Measurements from ENCODE around the gene ABLIM1. TPM values are rescaled to one million over a fixed set of nuclear protein-coding genes. Genes with fewer than 3 reads are reported as not detected.

Gene ABLIM1
- total RNA-seq, 1 donor from 2014 or later: 37.9 TPM

GRCh38 chr10:114604357-114605130 lies 53.5 kb downstream of the ABLIM1 start:
- Mint-ChIP-seq H3K4me1 (ENCODE audit: low read depth) (peaks cover 42% of the 10 kb centered on the region), H3K27ac (no peak overlapping the region), H3K36me3 (ENCODE audit: low read depth) (peaks cover 9% of the 10 kb centered on the region), H3K4me3 (ENCODE audit: low read depth) (no peak overlapping the region), H3K9me3 (no peaks in the 10 kb centered on the region), H3K27me3 (ENCODE audit: low read depth) (no peaks in the 10 kb centered on the region)
- intact Hi-C loops (cut with micrococcal nuclease): loop anchor here (1.0 kb wide), 1 partner anchor 11 kb away; no protein-coding TSS in a partner anchor
- DNase-seq (ENCODE audit: low spot score): no peak

- Mint-ChIP-seq H3K27ac (no peak overlapping the region), H3K4me3 (ENCODE audit: low read depth) (no peak overlapping the region), H3K36me3 (ENCODE audit: low read depth) (peaks cover 9% of the 10 kb centered on the region), H3K27me3 (ENCODE audit: low read depth) (no peaks in the 10 kb centered on the region), H3K9me3 (no peaks in the 10 kb centered on the region), H3K4me1 (ENCODE audit: low read depth) (peaks cover 42% of the 10 kb centered on the region)
- intact Hi-C loops (cut with micrococcal nuclease): loop anchor here (1.0 kb wide), 1 partner anchor 11 kb away; no protein-coding TSS in a partner anchor
- peak; percentile 23 for DNase-seq (ENCODE audit: low spot score)
Measured at GRCh38 chr10:114603948-114604347, 54.1 kb downstream of the ABLIM1 start.

GRCh38 chr10:114603303-114603702 lies 54.8 kb downstream of the ABLIM1 start:
- no peaks in the 10 kb centered on the region for H3K9me3 Mint-ChIP-seq

GRCh38 chr10:114600057-114600456 lies 58.0 kb downstream of the ABLIM1 start:
- Mint-ChIP-seq H3K36me3 (ENCODE audit: low read depth) (peaks cover 15% of the 10 kb centered on the region), H3K4me3 (ENCODE audit: low read depth) (no peak overlapping the region), H3K9me3 (no peaks in the 10 kb centered on the region), H3K27me3 (ENCODE audit: low read depth) (peaks cover 5% of the 10 kb centered on the region), H3K4me1 (ENCODE audit: low read depth) (peaks cover 33% of the 10 kb centered on the region), H3K27ac (no peak overlapping the region)
- intact Hi-C loops (cut with micrococcal nuclease): no loop called here
- no peak for DNase-seq (ENCODE audit: low spot score)

More at GRCh38 chr10:114603303-114603702, 54.8 kb downstream of the ABLIM1 start:
- intact Hi-C loops (cut with micrococcal nuclease): no loop called here
- no peak overlapping the region for H3K4me3 Mint-ChIP-seq (ENCODE audit: low read depth)
- peaks cover 9% of the 10 kb centered on the region for H3K36me3 Mint-ChIP-seq (ENCODE audit: low read depth)
- DNase-seq (ENCODE audit: low spot score): no peak
- H3K27ac Mint-ChIP-seq: no peak overlapping the region
- H3K27me3 Mint-ChIP-seq (ENCODE audit: low read depth): no peaks in the 10 kb centered on the region
- peaks cover 42% of the 10 kb centered on the region for H3K4me1 Mint-ChIP-seq (ENCODE audit: low read depth)

- intact Hi-C loops (cut with micrococcal nuclease): no loop called here
- Mint-ChIP-seq H3K4me1 (ENCODE audit: low read depth) (peaks cover 27% of the 10 kb centered on the region), H3K27me3 (ENCODE audit: low read depth) (peaks cover 8% of the 10 kb centered on the region), H3K36me3 (ENCODE audit: low read depth) (peaks cover 27% of the 10 kb centered on the region), H3K4me3 (ENCODE audit: low read depth) (no peak overlapping the region), H3K9me3 (no peaks in the 10 kb centered on the region), H3K27ac (no peak overlapping the region)
- no peak for DNase-seq (ENCODE audit: low spot score)
Measured at GRCh38 chr10:114596793-114597192, 61.3 kb downstream of the ABLIM1 start.

- Mint-ChIP-seq H3K27me3 (ENCODE audit: low read depth) (peaks cover 13% of the 10 kb centered on the region), H3K9me3 (no peaks in the 10 kb centered on the region), H3K4me1 (ENCODE audit: low read depth) (peaks cover 18% of the 10 kb centered on the region), H3K4me3 (ENCODE audit: low read depth) (no peak overlapping the region), H3K27ac (peak overlapping the region; percentile 0), H3K36me3 (ENCODE audit: low read depth) (peaks cover 21% of the 10 kb centered on the region)
- intact Hi-C loops (cut with micrococcal nuclease): loop anchor here (2.0 kb wide), 1 partner anchor 21 kb away; no protein-coding TSS in a partner anchor
- no peak for DNase-seq (ENCODE audit: low spot score)
Measured at GRCh38 chr10:114593816-114594468, 64.1 kb downstream of the ABLIM1 start.

- DNase-seq (ENCODE audit: low spot score): no peak
- H3K4me1 Mint-ChIP-seq (ENCODE audit: low read depth): peaks cover 18% of the 10 kb centered on the region
- H3K27ac Mint-ChIP-seq: no peak overlapping the region
- H3K36me3 Mint-ChIP-seq (ENCODE audit: low read depth): peaks cover 21% of the 10 kb centered on the region
- intact Hi-C loops (cut with micrococcal nuclease): no loop called here
- H3K9me3 Mint-ChIP-seq: no peaks in the 10 kb centered on the region
- peaks cover 14% of the 10 kb centered on the region for H3K27me3 Mint-ChIP-seq (ENCODE audit: low read depth)
- no peak overlapping the region for H3K4me3 Mint-ChIP-seq (ENCODE audit: low read depth)
Measured at GRCh38 chr10:114593240-114593792, 64.8 kb downstream of the ABLIM1 start.

- no peaks in the 10 kb centered on the region for H3K9me3 Mint-ChIP-seq
- intact Hi-C loops (cut with micrococcal nuclease): no loop called here
Measured at GRCh38 chr10:114590993-114591392, 67.1 kb downstream of the ABLIM1 start.

GRCh38 chr10:114584419-114584818 lies 73.7 kb downstream of the ABLIM1 start:
- Mint-ChIP-seq H3K4me1 (ENCODE audit: low read depth) (no peaks in the 10 kb centered on the region), H3K9me3 (no peaks in the 10 kb centered on the region), H3K27me3 (ENCODE audit: low read depth) (peaks cover 47% of the 10 kb centered on the region), H3K4me3 (ENCODE audit: low read depth) (no peak overlapping the region), H3K27ac (no peak overlapping the region), H3K36me3 (ENCODE audit: low read depth) (no peaks in the 10 kb centered on the region)
- DNase-seq (ENCODE audit: low spot score): no peak
- intact Hi-C loops (cut with micrococcal nuclease): no loop called here

More at GRCh38 chr10:114590993-114591392, 67.1 kb downstream of the ABLIM1 start:
- Mint-ChIP-seq H3K27me3 (ENCODE audit: low read depth) (peaks cover 20% of the 10 kb centered on the region), H3K4me3 (ENCODE audit: low read depth) (no peak overlapping the region), H3K4me1 (ENCODE audit: low read depth) (peaks cover 16% of the 10 kb centered on the region), H3K27ac (no peak overlapping the region), H3K36me3 (ENCODE audit: low read depth) (peaks cover 13% of the 10 kb centered on the region)
- no peak for DNase-seq (ENCODE audit: low spot score)

- H3K4me1 Mint-ChIP-seq (ENCODE audit: low read depth): no peaks in the 10 kb centered on the region
- no peak overlapping the region for H3K4me3 Mint-ChIP-seq (ENCODE audit: low read depth)
- intact Hi-C loops (cut with micrococcal nuclease): no loop called here
- peaks cover 36% of the 10 kb centered on the region for H3K27me3 Mint-ChIP-seq (ENCODE audit: low read depth)
- no peak overlapping the region for H3K27ac Mint-ChIP-seq
- no peaks in the 10 kb centered on the region for H3K9me3 Mint-ChIP-seq
- no peaks in the 10 kb centered on the region for H3K36me3 Mint-ChIP-seq (ENCODE audit: low read depth)
- no peak for DNase-seq (ENCODE audit: low spot score)
Measured at GRCh38 chr10:114581071-114581470, 77.0 kb downstream of the ABLIM1 start.

- Mint-ChIP-seq H3K27ac (no peak overlapping the region), H3K36me3 (ENCODE audit: low read depth) (no peaks in the 10 kb centered on the region), H3K27me3 (ENCODE audit: low read depth) (peaks cover 8% of the 10 kb centered on the region), H3K4me1 (ENCODE audit: low read depth) (no peaks in the 10 kb centered on the region), H3K4me3 (ENCODE audit: low read depth) (no peak overlapping the region), H3K9me3 (no peaks in the 10 kb centered on the region)
- DNase-seq (ENCODE audit: low spot score): no peak
- intact Hi-C loops (cut with micrococcal nuclease): no loop called here
Measured at GRCh38 chr10:114577133-114577532, 80.9 kb downstream of the ABLIM1 start.

GRCh38 chr10:114576716-114577115 lies 81.4 kb downstream of the ABLIM1 start:
- Mint-ChIP-seq H3K4me3 (ENCODE audit: low read depth) (no peak overlapping the region), H3K36me3 (ENCODE audit: low read depth) (no peaks in the 10 kb centered on the region), H3K27me3 (ENCODE audit: low read depth) (peaks cover 5% of the 10 kb centered on the region), H3K27ac (no peak overlapping the region), H3K9me3 (no peaks in the 10 kb centered on the region), H3K4me1 (ENCODE audit: low read depth) (no peaks in the 10 kb centered on the region)
- DNase-seq (ENCODE audit: low spot score): no peak
- intact Hi-C loops (cut with micrococcal nuclease): no loop called here

- no peaks in the 10 kb centered on the region for H3K36me3 Mint-ChIP-seq (ENCODE audit: low read depth)
- intact Hi-C loops (cut with micrococcal nuclease): no loop called here
- peaks cover 2% of the 10 kb centered on the region for H3K27me3 Mint-ChIP-seq (ENCODE audit: low read depth)
- no peak overlapping the region for H3K4me3 Mint-ChIP-seq (ENCODE audit: low read depth)
- DNase-seq (ENCODE audit: low spot score): no peak
- H3K4me1 Mint-ChIP-seq (ENCODE audit: low read depth): no peaks in the 10 kb centered on the region
- no peak overlapping the region for H3K27ac Mint-ChIP-seq
- no peaks in the 10 kb centered on the region for H3K9me3 Mint-ChIP-seq
Measured at GRCh38 chr10:114576132-114576487, 82.0 kb downstream of the ABLIM1 start.
